ENCODE data around the gene MPRIP. TPM values are rescaled to one million over a fixed set of nuclear protein-coding genes. Genes with fewer than 3 reads are reported as not detected.

Gene MPRIP
- total and polyA plus RNA-seq, 2 of the 13 experiments (the other 11 are each of a cell fraction or from before 2014, with no cell fraction given), result 50.2 to 52.4 TPM

DNA sequence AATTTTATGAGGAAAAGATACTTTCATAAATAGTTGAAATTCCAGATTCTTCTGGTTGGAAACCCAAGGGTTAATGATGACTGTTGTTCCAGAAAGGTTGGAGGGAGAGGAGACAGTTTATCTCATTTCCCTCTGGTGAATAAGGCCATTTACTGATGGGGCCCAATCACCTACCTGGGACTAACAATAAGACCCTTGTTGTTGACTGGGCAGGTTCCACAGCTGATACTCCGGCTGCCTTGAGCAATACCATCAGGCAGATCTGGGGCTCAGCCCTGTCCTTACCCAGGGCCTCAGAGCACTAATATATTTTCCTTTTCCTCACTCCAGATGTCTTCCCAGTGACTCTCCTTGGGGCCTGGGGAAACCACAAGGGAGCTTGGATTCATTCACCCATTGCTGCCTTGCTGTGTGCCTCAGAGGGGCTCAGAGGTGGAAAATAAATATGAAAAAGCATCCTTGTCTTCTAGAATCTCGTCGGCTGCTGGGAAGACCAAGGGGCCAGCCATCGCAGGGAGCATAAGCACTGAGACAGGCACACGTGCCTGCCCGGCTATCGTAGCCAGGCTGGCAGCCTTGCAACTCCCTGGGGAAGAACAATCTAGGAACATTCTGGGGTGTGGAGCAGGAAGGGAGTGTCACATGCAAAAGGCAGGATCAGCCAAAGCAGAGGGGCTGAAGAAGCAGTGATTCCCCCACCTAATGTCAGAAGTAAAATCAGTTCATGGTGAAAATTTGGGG is 54.4 kb downstream of the MPRIP start (continued):
- no peak for TF ChIP-seq NR2F6 (IDR thresholded peaks at IDR 0.05)
- TF ChIP-seq NR2F6 (CRISPR knock-in tag; IDR thresholded peaks at IDR 0.05), result peak; percentile 32; the same call in 1 of the 2 replicates
- peak; percentile 63 for TF ChIP-seq ZEB1 (IDR thresholded peaks at IDR 0.05; ENCODE audit: insufficient replicate concordance, low read depth)
- TF ChIP-seq MIXL1 (CRISPR knock-in tag; IDR thresholded peaks at IDR 0.05), result no peak
- 0 out of 2 replicates have a peak, but pooled peaks have one; percentile 31 for TF ChIP-seq ZFX (CRISPR knock-in tag; IDR thresholded peaks at IDR 0.05; ENCODE audit: low read depth)

DNA sequence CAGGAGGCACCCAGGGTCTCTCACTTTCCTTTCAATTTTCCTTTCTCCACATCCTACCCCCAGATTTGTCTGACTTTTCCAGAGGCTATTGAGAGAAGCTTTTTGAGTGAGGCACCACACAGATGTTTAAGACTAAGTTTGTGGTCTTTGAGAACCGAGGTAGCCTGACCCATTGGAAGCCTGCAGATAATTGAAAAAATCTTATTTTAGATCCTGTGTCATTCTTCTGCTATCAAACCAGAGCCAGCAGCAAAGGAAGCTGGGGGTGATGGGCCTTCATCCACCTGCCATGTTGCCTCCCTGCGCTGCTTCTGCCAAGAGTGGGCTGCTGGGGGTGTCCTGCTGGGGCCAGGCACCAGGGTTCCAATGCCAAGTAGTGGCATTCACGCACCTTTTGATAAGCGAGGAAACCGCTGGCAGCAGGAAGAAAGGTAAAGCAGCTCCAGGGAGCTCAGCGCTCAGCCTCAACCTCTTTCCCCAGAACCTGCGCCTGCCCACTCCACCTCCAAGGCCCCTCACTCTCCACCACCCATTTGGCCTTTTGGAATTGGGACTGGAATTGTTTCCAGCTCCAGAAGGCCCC is 55.6 kb downstream of the MPRIP start:
- Histone ChIP-seq H4K20me1 (ENCODE audit: insufficient read depth, low read length) (no peaks in the 10 kb centered on the region), H2AFZ (ENCODE audit: low read length) (no peak overlapping the region), H3K9ac (ENCODE audit: insufficient read depth, low read depth, low read length) (no peak overlapping the region), H3K4me2 (ENCODE audit: low read depth, low read length) (no peak overlapping the region), H3K27ac (ENCODE audit: extremely low read length, insufficient read depth, low read length) (no peak overlapping the region), H3K4me1 (ENCODE audit: insufficient read depth, low read length) (peaks cover 54% of the 10 kb centered on the region), H3K79me2 (ENCODE audit: insufficient read depth, low read length) (peaks cover 10% of the 10 kb centered on the region), H3K4me3 (replicated peaks in 1 of 3; ENCODE audit: insufficient read depth in 1 of 3, low read depth in 2 of 3, low read length in 3 of 3) (no peak overlapping the region), H3K27me3 (ENCODE audit: control insufficient read depth in 1 of 2, insufficient read depth in 2 of 2, low read length in 2 of 2) (no peaks in the 10 kb centered on the region), H3K9me3 (ENCODE audit: low read length) (no peaks in the 10 kb centered on the region), H3K36me3 (replicated peaks in 1 of 2; ENCODE audit: control insufficient read depth in 1 of 2, insufficient read depth in 2 of 2, low read length in 2 of 2) (peaks cover 0 to 3% of the 10 kb centered on the region in 2 experiments; a peak in 1 of 5 replicates)
- POLR2A ChIA-PET, result no interaction called here
- FAIRE-seq (no peak), DNase-seq (ENCODE audit: low spot score) (no peak), ATAC-seq (no peak)
- intact Hi-C loops (cut with micrococcal nuclease; ENCODE audit: unreplicated experiment), result no loop called here
- BruUV-seq (replicated peaks), result no TSS peak
- WGBS (ENCODE audit: low lambda C conversion rate), result 92% methylated on average over 6 of the region's 7 CpGs
- no peak for TF ChIP-seq ZNF207 (IDR thresholded peaks at IDR 0.05; ENCODE audit: borderline replicate concordance)
- TF ChIP-seq SAFB2 (CRISPR knock-in tag; IDR thresholded peaks at IDR 0.05; ENCODE audit: borderline replicate concordance, low read depth), result no peak
- TF ChIP-seq CBX5 (CRISPR knock-in tag; IDR thresholded peaks at IDR 0.05; ENCODE audit: borderline replicate concordance), result no peak
- no peak for TF ChIP-seq NFE2L1 (CRISPR knock-in tag; IDR thresholded peaks at IDR 0.05; ENCODE audit: borderline replicate concordance)
- no peak for TF ChIP-seq ZNF557 (CRISPR knock-in tag; IDR thresholded peaks at IDR 0.05)
- CTCF ChIA-PET (ENCODE audit: low intra/inter-chr PET ratio, low total read pairs), result no interaction called here
- in situ Hi-C loops (cut with HindIII; ENCODE audit: extremely low pct_ligation_motif_present, low pct_unique_long_range_greater_than_20kb), result no loop called here
